Spleen (tissue), 11 donors: ENCODE data around the gene HRH1. TPM values are rescaled to one million over a fixed set of nuclear protein-coding genes. Genes with fewer than 3 reads are reported as not detected.

Experiments
- DNase-seq: peaks from one replicate; pipeline ENCODE4 v3.0.0-alpha.2; 2020
- H3K27ac ChIP-seq, 8 donors: fragments of 200-600 bp; sonication (generic) in 7 of 8; 1 replicate in 4 of 8; 2 replicates in 4 of 8; pipeline versions ENCODE4 v1.5.0 to v1.8.0; 2016 to 2021; ENCODE audit warnings: inconsistent platforms in 4 of 8, mild to moderate bottlenecking in 4 of 8, moderate library complexity in 1 of 8
- H3K27me3 ChIP-seq, 7 donors: fragments of 200-600 bp; sonication (generic) in 6 of 7; replicated peaks in 1 of 7; 1 replicate in 4 of 7; 2 replicates in 3 of 7; pipeline versions ENCODE4 v1.5.0 to v1.8.0; 2016 to 2021; ENCODE audit warnings: inconsistent platforms in 3 of 7, mild to moderate bottlenecking in 1 of 7
- H3K36me3 ChIP-seq, 6 donors: fragments of 200-600 bp; sonication (generic) in 5 of 6; 1 replicate in 4 of 6; 2 replicates in 2 of 6; pipeline versions ENCODE4 v1.5.0 to v1.8.0; 2016 to 2021; ENCODE audit warnings: inconsistent platforms in 2 of 6
- H3K4me1 ChIP-seq, 6 donors: fragments of 200-600 bp; sonication (generic) in 5 of 6; 1 replicate in 3 of 6; 2 replicates in 3 of 6; pipeline versions ENCODE4 v1.5.0 to v1.8.0; 2016 to 2021; ENCODE audit warnings: inconsistent platforms in 3 of 6
- H3K4me3 ChIP-seq, 8 donors: fragments of 200-600 bp; sonication (generic) in 7 of 8; 1 replicate in 4 of 8; 2 replicates in 4 of 8; pipeline versions ENCODE4 v1.5.0 to v1.8.0; 2016 to 2021; ENCODE audit warnings: inconsistent platforms in 4 of 8, mild to moderate bottlenecking in 4 of 8, moderate library complexity in 2 of 8
- H3K9me3 ChIP-seq, 8 donors: fragments of 200-600 bp; sonication (generic) in 7 of 8; 1 replicate in 4 of 8; 2 replicates in 4 of 8; pipeline versions ENCODE4 v1.5.0 to v1.8.0; 2016 to 2021; ENCODE audit warnings: inconsistent platforms in 4 of 8
- CTCF ChIP-seq, 11 experiments: fragments of 200-600 bp in 7 of 11; fragments of 450-650 bp in 4 of 11; sonication (generic) in 4 of 11; IDR thresholded peaks in 8 of 11; conservative IDR thresholded peaks in 3 of 11; 1 replicate in 7 of 11; 2 replicates in 4 of 11; pipeline versions ENCODE4 v1.4.0 to v1.8.0; 2016 to 2021; ENCODE audit warnings: antibody characterized with exemption in 11 of 11, inconsistent platforms in 4 of 11, mild to moderate bottlenecking in 1 of 11
- POLR2A ChIP-seq, 3 donors: fragments of 450-650 bp; IDR thresholded peaks; one replicate each; pipeline ENCODE4 v1.5.1; 2017; ENCODE audit warnings: antibody characterized with exemption in 3 of 3, mild to moderate bottlenecking in 1 of 3
- POLR2AphosphoS5 ChIP-seq, 3 donors: sonication (generic); formaldehyde crosslinking; IDR thresholded peaks; one replicate each; pipeline ENCODE4 v1.5.1; 2017; ENCODE audit warnings: antibody characterized with exemption in 3 of 3
- WGBS, 5 donors: extraction: QIAGEN DNeasy Blood & Tissue Kit in 3 of 5; methylation state at CpG; one replicate each; pipeline versions ENCODE4 v1.1.5 to v1.1.7; 2013 to 2018; 5-methylcytosine and 5-hydroxymethylcytosine counted together
- intact Hi-C: fragments of 100-400 bp; cut with DNase I; formaldehyde crosslinking; loops from one replicate; pipeline ENCODE4 v1.15.0; 2023; ENCODE audit warnings: low total_unique reads
- polyA plus RNA-seq, 3 donors: library from polyadenylated mRNA; stranded (reverse); fragments of 200-250 nt; gene quantifications; one replicate each; pipeline ENCODE4 v1.2.1, GENCODE V29; 2013
- total RNA-seq, 7 donors: library from RNA; depleted of rRNA in 3 of 7; stranded (reverse); fragments of >200 nt in 3 of 7; fragmentation: NEBNext Ultra II Directional in 4 of 7; extraction: Animal tissue kit (Norgen Biotek cat#: 25700) in 4 of 7; gene quantifications; one replicate each; pipeline versions ENCODE4 v1.1.0 to v1.2.1, GENCODE V29; 2016 to 2021
- donor health status: healthy with polysubstance abuse.
- donor health status: DM: no; HTN: no; CAD: no; lungs with moderate emphysema.
- donor health status: DM: no; HTN: no; CAD: no.
- donor health status: Bipolar disorder and iron deficiency.
- donor health status: healthy.
- donor health status: DM: no; HTN: no; CAD: no.
- donor health status: DM: yes; HTN: yes; CAD: no.

Gene HRH1
- total and polyA plus RNA-seq, 10 donors, result 0.15 to 4.4 (median 1.8) TPM

DNA sequence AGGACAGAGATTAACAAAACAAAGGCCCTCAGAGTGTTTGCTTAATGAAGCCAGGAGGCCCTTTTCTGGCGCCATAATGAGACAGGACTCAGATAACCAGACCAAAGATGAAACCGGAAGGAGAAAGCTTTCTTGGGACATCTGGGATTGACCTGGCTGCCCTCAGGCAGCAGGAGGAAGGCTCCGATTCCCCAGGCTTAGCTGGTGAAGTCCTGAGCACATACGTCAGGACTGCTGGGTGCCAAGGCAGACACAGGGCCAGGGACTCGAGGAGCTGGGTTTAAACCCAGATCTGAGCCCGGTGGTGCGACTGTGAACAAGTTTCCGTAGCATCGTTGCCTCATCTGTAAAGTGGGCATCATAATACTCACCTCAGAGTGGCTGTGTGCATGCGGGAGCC is 36.7 kb upstream of the HRH1 start:
- H3K4me1 ChIP-seq, result no peaks in the 10 kb centered on the region
- WGBS, 5 donors, result 81 to 88% (median 87%) methylated on average over 8 to 10 of the region's 10 CpGs
- no peak for DNase-seq
- intact Hi-C loops, result no loop called here
- peaks cover 0 to 22% (median 15%) of the 10 kb centered on the region in 8 donors for H3K9me3 ChIP-seq
- H3K36me3 ChIP-seq, result no peaks in the 10 kb centered on the region
- H3K27ac ChIP-seq, result no peak overlapping the region
- TF ChIP-seq POLR2AphosphoS5 (IDR thresholded peaks at IDR 0.05) (no peak), CTCF (IDR thresholded peaks at IDR 0.05 in 8 of 11, conservative IDR thresholded peaks at IDR 0.05 in 3 of 11) (no peak), POLR2A (IDR thresholded peaks at IDR 0.05) (no peak)
- H3K27me3 ChIP-seq, result peaks cover 0 to 27% (median 0%) of the 10 kb centered on the region in 7 donors
- H3K4me3 ChIP-seq, result no peak overlapping the region

- H3K27me3 ChIP-seq, result peaks cover 0 to 26% (median 0%) of the 10 kb centered on the region in 7 donors
- no peak for DNase-seq
- intact Hi-C loops, result no loop called here
- 64 to 71% (median 67%) methylated on average over 8 of the region's 8 CpGs for WGBS, 5 donors
- no peaks in the 10 kb centered on the region for H3K36me3 ChIP-seq
- no peak overlapping the region for H3K4me3 ChIP-seq
- no peaks in the 10 kb centered on the region for H3K4me1 ChIP-seq
- peaks cover 0 to 28% (median 21%) of the 10 kb centered on the region in 8 donors for H3K9me3 ChIP-seq
- TF ChIP-seq CTCF (IDR thresholded peaks at IDR 0.05 in 8 of 11, conservative IDR thresholded peaks at IDR 0.05 in 3 of 11) (no peak), POLR2AphosphoS5 (IDR thresholded peaks at IDR 0.05) (no peak), POLR2A (IDR thresholded peaks at IDR 0.05) (no peak)
- H3K27ac ChIP-seq, result no peak overlapping the region
These were observed 36.1 kb upstream of the HRH1 start for GRCh38 chr3:11118181-11118682.

GRCh38 chr3:11120091-11120805 is 34.0 kb upstream of the HRH1 start:
- Histone ChIP-seq H3K9me3 (peaks cover 0 to 24% (median 11%) of the 10 kb centered on the region in 8 donors), H3K4me1 (no peaks in the 10 kb centered on the region), H3K36me3 (no peaks in the 10 kb centered on the region), H3K4me3 (no peak overlapping the region), H3K27ac (no peak overlapping the region), H3K27me3 (peaks cover 0 to 26% (median 0%) of the 10 kb centered on the region in 7 donors)
- intact Hi-C loops, result no loop called here
- TF ChIP-seq CTCF (IDR thresholded peaks at IDR 0.05 in 8 of 11, conservative IDR thresholded peaks at IDR 0.05 in 3 of 11) (no peak), POLR2AphosphoS5 (IDR thresholded peaks at IDR 0.05) (no peak), POLR2A (IDR thresholded peaks at IDR 0.05) (no peak)
- WGBS, 5 donors, result 48 to 54% (median 50%) methylated on average over 10 of the region's 10 CpGs
- DNase-seq, result no peak

- intact Hi-C loops, result no loop called here
- H3K27ac ChIP-seq, result no peak overlapping the region
- H3K9me3 ChIP-seq, result peaks cover 0 to 18% (median 11%) of the 10 kb centered on the region in 8 donors
- no peaks in the 10 kb centered on the region for H3K36me3 ChIP-seq
- 80 to 95% (median 92%) methylated on average over 10 of the region's 10 CpGs for WGBS, 5 donors
- H3K4me1 ChIP-seq, result no peaks in the 10 kb centered on the region
- no peak for DNase-seq
- no peak overlapping the region for H3K4me3 ChIP-seq
- peaks cover 0 to 6% (median 0%) of the 10 kb centered on the region in 7 donors for H3K27me3 ChIP-seq
- TF ChIP-seq POLR2A (IDR thresholded peaks at IDR 0.05) (no peak), CTCF (IDR thresholded peaks at IDR 0.05 in 8 of 11, conservative IDR thresholded peaks at IDR 0.05 in 3 of 11) (no peak), POLR2AphosphoS5 (IDR thresholded peaks at IDR 0.05) (no peak)
These were observed 27.6 kb upstream of the HRH1 start for GRCh38 chr3:11126653-11127052.
